MCF 10A (cell line): ENCODE measurements around the gene LRFN2. TPM values are rescaled to one million over a fixed set of nuclear protein-coding genes. Genes with fewer than 3 reads are reported as not detected.

Source experiments
- BruUV-seq: library from RNA; stranded (reverse); fragments of 400-500 nt; replicated peaks from 2 replicates; lab custom pipeline; 2021; lab: Mats Ljungman, UMichigan
- CTCF ChIA-PET: fragments of 300-600 bp; sonication (Branson Sonifier 250); formaldehyde crosslinking; extraction: SDS; loops from one replicate; lab custom pipeline; 2021; ENCODE audit warnings: antibody characterized with exemption, inconsistent platforms; lab: Yijun Ruan, JAX
- POLR2A ChIA-PET: fragments of 300-600, 350-650 bp; sonication (Branson Sonifier 250); formaldehyde crosslinking; extraction: SDS; loops from one replicate; lab custom pipeline; 2020; ENCODE audit warnings: antibody characterized with exemption, inconsistent platforms; lab: Yijun Ruan, JAX
- DNase-seq: peaks from one replicate; pipeline ENCODE4 v3.0.0-alpha.2; 2018; ENCODE audit not compliant: unreplicated experiment
- H3K27ac Mint-ChIP-seq: one replicate; pipeline ENCODE4 v1.8.0; 2022; ENCODE audit warnings: mild to moderate bottlenecking, low read depth, mixed read lengths; ENCODE audit not compliant: unreplicated experiment
- H3K27me3 Mint-ChIP-seq: one replicate; pipeline ENCODE4 v1.8.0; 2022; ENCODE audit warnings: mixed read lengths; ENCODE audit not compliant: insufficient read depth, unreplicated experiment
- H3K36me3 Mint-ChIP-seq: one replicate; pipeline ENCODE4 v1.8.0; 2022; ENCODE audit warnings: mild to moderate bottlenecking, moderate library complexity, mixed read lengths; ENCODE audit not compliant: insufficient read depth, unreplicated experiment
- H3K4me1 Mint-ChIP-seq: one replicate; pipeline ENCODE4 v1.8.0; 2022; ENCODE audit warnings: mixed read lengths; ENCODE audit not compliant: insufficient read depth, unreplicated experiment
- H3K4me3 Mint-ChIP-seq: one replicate; pipeline ENCODE4 v1.8.0; 2022; ENCODE audit warnings: mild to moderate bottlenecking, moderate library complexity, mixed read lengths; ENCODE audit not compliant: unreplicated experiment
- H3K9me3 Mint-ChIP-seq: one replicate; pipeline ENCODE4 v1.8.0; 2022; ENCODE audit warnings: mixed read lengths; ENCODE audit not compliant: unreplicated experiment
- intact Hi-C: fragments of 100-400 bp; cut with micrococcal nuclease; formaldehyde crosslinking; loops from 2 replicates; pipeline ENCODE4 v1.14.1; 2022
- total RNA-seq: library from RNA; stranded (reverse); gene quantifications from 2 replicates; pipeline ENCODE4 v1.2.3, GENCODE V29; 2022
- TF ChIP-seq, protein P1 (sequence below): fragments of 200-600 bp; IDR thresholded peaks from one replicate; pipeline ENCODE4 v1.8.0; 2022; ENCODE audit warnings: antibody characterized with exemption, mild to moderate bottlenecking; ENCODE audit not compliant: unreplicated experiment

Gene LRFN2
- total RNA-seq, 1 experiment from 2014 or later = not detected

DNA sequence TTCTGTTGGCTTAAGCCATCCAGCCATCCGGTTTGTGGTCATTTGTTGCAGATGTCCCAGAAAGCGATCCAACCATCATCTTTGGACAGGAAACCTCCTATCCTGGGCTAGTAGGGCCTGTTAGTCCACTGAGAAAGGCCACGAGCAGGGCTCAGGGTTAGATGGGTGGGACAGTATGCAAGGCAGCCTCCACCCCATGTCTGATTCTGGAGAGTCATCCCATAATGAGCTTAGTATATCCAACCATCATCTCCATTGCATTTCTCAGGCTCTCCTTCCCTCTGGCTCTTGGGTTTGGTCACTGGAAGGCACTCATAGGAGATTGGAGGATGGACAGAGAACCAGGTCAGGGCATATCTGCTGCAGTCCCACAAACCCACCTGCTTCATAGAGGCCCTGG is 117.8 kb downstream of the LRFN2 start:
- BruUV-seq = no TSS peak
- POLR2A ChIA-PET = no interaction called here
- Mint-ChIP-seq H3K4me3 (no peak overlapping the region), H3K9me3 (peaks cover 14% of the 10 kb centered on the region), H3K27me3 (no peaks in the 10 kb centered on the region), H3K27ac (no peak overlapping the region), H3K36me3 (no peaks in the 10 kb centered on the region), H3K4me1 (no peaks in the 10 kb centered on the region)
- TF ChIP-seq, protein P1, sequence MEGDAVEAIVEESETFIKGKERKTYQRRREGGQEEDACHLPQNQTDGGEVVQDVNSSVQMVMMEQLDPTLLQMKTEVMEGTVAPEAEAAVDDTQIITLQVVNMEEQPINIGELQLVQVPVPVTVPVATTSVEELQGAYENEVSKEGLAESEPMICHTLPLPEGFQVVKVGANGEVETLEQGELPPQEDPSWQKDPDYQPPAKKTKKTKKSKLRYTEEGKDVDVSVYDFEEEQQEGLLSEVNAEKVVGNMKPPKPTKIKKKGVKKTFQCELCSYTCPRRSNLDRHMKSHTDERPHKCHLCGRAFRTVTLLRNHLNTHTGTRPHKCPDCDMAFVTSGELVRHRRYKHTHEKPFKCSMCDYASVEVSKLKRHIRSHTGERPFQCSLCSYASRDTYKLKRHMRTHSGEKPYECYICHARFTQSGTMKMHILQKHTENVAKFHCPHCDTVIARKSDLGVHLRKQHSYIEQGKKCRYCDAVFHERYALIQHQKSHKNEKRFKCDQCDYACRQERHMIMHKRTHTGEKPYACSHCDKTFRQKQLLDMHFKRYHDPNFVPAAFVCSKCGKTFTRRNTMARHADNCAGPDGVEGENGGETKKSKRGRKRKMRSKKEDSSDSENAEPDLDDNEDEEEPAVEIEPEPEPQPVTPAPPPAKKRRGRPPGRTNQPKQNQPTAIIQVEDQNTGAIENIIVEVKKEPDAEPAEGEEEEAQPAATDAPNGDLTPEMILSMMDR = no peak
- CTCF ChIA-PET = no interaction called here
- intact Hi-C loops = no loop called here
- no peak for DNase-seq

DNA sequence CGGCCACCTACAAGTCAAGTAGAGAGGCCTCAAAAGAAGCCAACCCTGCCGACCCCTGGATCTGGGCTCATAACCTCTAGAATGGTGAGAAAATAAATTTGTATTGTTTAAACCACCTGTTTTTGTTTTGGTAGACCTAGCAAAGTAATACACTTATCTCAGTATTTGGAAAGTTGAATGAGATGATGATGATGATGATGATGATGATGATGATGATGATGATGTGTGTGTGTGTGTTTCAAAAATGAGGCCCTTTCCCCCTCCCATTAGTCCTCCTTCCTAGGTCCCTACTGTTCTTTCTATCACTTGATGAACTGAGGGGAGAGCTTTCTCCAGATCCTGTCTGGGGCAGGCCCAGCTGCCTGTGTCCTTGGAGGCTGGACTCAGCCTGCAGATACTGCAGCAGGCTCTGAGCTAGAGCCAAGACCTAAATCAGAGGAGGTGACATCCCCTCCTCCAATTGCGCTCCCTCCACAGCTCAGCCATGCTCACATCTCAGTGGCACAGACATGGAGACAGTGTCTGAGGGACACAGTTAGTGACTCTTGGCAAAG is 120.1 kb downstream of the LRFN2 start:
- Mint-ChIP-seq H3K4me1 (no peaks in the 10 kb centered on the region), H3K27me3 (no peaks in the 10 kb centered on the region), H3K36me3 (no peaks in the 10 kb centered on the region), H3K4me3 (no peak overlapping the region), H3K9me3 (peaks cover 21% of the 10 kb centered on the region), H3K27ac (no peak overlapping the region)
- no peak for DNase-seq
- BruUV-seq = no TSS peak
- POLR2A ChIA-PET = no interaction called here
- CTCF ChIA-PET = interaction anchor here (0.6 kb wide), 1 partner anchor 1204 kb away, joined by 3 read pairs; no protein-coding TSS in a partner anchor
- TF ChIP-seq, protein P1 = no peak
- intact Hi-C loops = no loop called here

DNA sequence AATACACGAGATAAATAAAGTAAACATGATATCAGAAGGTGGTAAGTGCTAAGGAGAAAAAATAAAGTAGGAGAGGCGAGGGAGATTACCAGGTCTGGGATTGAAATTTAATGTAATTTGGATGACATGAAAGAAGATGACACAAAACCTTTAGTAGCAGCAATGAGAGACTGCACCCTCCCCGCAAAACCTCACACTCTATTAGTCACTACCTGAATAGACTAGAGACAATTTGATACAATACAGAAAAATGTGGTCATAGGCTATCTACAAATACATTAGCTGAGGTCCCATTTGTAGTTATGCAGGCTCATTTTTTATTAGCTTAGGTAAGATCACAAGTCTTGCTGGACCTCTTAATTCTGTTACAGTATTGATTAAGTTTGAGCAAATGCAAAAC is 125.5 kb downstream of the LRFN2 start:
- POLR2A ChIA-PET = no interaction called here
- no peaks in the 10 kb centered on the region for H3K27me3 Mint-ChIP-seq
- no TSS peak for BruUV-seq
- CTCF ChIA-PET = no interaction called here
- intact Hi-C loops = no loop called here
- H3K4me1 Mint-ChIP-seq = no peaks in the 10 kb centered on the region
- TF ChIP-seq, protein P1 = no peak
- H3K9me3 Mint-ChIP-seq = peaks cover 15% of the 10 kb centered on the region
- no peak overlapping the region for H3K27ac Mint-ChIP-seq
- H3K4me3 Mint-ChIP-seq = no peak overlapping the region
- H3K36me3 Mint-ChIP-seq = no peaks in the 10 kb centered on the region
- DNase-seq = no peak

DNA sequence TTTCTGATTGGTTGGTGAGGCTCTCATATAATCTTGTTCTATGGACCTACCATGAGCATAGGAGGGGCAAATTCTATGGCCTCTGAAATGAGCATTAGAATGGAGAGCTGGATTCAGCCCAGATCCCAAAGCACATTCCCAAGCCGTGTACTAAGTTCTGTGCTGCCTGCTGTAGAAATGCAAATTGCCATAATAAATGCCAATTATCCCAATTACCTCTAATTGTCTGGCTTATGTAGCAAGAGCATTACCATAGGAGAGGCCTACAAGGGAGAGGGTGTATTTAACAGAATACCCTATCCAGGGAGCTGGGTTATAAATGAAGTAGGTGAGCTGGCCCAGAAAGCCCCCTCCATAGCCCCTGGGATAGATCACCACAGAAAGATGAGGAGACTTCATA is 126.8 kb downstream of the LRFN2 start:
- CTCF ChIA-PET = no interaction called here
- intact Hi-C loops = no loop called here
- peaks cover 15% of the 10 kb centered on the region for H3K9me3 Mint-ChIP-seq
- no peaks in the 10 kb centered on the region for H3K36me3 Mint-ChIP-seq
- H3K27me3 Mint-ChIP-seq = no peaks in the 10 kb centered on the region
- TF ChIP-seq, protein P1 = no peak
- DNase-seq = no peak
- BruUV-seq = no TSS peak
- no peaks in the 10 kb centered on the region for H3K4me1 Mint-ChIP-seq
- H3K4me3 Mint-ChIP-seq = no peak overlapping the region
- POLR2A ChIA-PET = no interaction called here
- H3K27ac Mint-ChIP-seq = no peak overlapping the region
